ENCODE results near the gene SAP130.

Gene SAP130

DNA sequence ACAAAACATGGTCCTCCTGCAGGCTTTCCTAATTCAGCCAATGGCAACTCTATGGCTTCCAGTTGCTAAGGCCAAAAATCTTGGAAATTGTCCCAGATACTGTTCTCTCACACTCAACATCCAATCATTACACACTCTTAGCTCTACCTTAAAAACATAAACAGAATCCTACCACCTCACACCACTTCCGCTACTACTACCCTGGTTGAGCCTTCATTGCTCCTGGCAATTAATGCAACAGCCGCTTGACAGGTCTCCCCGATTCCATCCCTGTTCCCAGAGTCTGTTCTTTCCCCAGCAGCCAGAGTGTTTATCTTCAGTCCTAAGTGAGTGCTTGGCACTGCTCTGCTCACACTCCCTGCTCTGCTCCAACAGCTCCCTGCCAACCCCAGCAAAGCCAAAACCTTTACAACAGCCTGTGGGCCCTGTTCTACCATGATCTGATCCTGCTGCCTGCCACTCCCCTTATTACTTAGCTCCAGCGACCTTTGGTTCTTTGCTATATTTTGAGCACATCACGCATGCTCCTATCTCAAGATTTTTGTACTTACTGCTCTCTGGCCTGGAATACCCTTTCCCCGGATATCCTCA is 74.6 kb downstream of the SAP130 start:
- TF ChIP-seq POLR2A (IDR thresholded peaks at IDR 0.05; ENCODE audit: extremely low read depth, insufficient read length) (no peak), MYC (IDR thresholded peaks at IDR 0.05; ENCODE audit: low read depth, low read length) (no peak)
- TF ChIP-seq, protein P1, sequence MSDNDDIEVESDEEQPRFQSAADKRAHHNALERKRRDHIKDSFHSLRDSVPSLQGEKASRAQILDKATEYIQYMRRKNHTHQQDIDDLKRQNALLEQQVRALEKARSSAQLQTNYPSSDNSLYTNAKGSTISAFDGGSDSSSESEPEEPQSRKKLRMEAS (IDR thresholded peaks at IDR 0.05; ENCODE audit: low read depth, low read length): no peak
- TF ChIP-seq, protein P2, sequence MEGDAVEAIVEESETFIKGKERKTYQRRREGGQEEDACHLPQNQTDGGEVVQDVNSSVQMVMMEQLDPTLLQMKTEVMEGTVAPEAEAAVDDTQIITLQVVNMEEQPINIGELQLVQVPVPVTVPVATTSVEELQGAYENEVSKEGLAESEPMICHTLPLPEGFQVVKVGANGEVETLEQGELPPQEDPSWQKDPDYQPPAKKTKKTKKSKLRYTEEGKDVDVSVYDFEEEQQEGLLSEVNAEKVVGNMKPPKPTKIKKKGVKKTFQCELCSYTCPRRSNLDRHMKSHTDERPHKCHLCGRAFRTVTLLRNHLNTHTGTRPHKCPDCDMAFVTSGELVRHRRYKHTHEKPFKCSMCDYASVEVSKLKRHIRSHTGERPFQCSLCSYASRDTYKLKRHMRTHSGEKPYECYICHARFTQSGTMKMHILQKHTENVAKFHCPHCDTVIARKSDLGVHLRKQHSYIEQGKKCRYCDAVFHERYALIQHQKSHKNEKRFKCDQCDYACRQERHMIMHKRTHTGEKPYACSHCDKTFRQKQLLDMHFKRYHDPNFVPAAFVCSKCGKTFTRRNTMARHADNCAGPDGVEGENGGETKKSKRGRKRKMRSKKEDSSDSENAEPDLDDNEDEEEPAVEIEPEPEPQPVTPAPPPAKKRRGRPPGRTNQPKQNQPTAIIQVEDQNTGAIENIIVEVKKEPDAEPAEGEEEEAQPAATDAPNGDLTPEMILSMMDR (IDR thresholded peaks at IDR 0.05; ENCODE audit: low read depth, low read length): no peak
- no peak for DNase-seq (ENCODE audit: low read depth)
- no peak overlapping the region for H3K4me3 ChIP-seq (ENCODE audit: low read depth, low read length)

- no peak for DNase-seq (ENCODE audit: low read depth)
- H3K4me3 ChIP-seq (ENCODE audit: low read depth, low read length): no peak overlapping the region
- TF ChIP-seq MYC (IDR thresholded peaks at IDR 0.05; ENCODE audit: low read depth, low read length): no peak
- no peak for TF ChIP-seq POLR2A (IDR thresholded peaks at IDR 0.05; ENCODE audit: extremely low read depth, insufficient read length)
- TF ChIP-seq, protein P1 (IDR thresholded peaks at IDR 0.05; ENCODE audit: low read depth, low read length): no peak
- TF ChIP-seq, protein P2 (IDR thresholded peaks at IDR 0.05; ENCODE audit: low read depth, low read length): no peak
These were observed 76.8 kb downstream of the SAP130 start for GRCh38 chr2:127951026-127951425.

GRCh38 chr2:127950264-127950663 is 77.6 kb downstream of the SAP130 start:
- DNase-seq (ENCODE audit: low read depth): no peak
- no peak overlapping the region for H3K4me3 ChIP-seq (ENCODE audit: low read depth, low read length)
- no peak for TF ChIP-seq POLR2A (IDR thresholded peaks at IDR 0.05; ENCODE audit: extremely low read depth, insufficient read length)
- TF ChIP-seq, protein P2 (IDR thresholded peaks at IDR 0.05; ENCODE audit: low read depth, low read length): no peak
- no peak for TF ChIP-seq MYC (IDR thresholded peaks at IDR 0.05; ENCODE audit: low read depth, low read length)
- TF ChIP-seq, protein P1 (IDR thresholded peaks at IDR 0.05; ENCODE audit: low read depth, low read length): no peak

GRCh38 chr2:127945281-127945680 is 82.6 kb downstream of the SAP130 start:
- H3K4me3 ChIP-seq (ENCODE audit: low read depth, low read length): no peak overlapping the region
- TF ChIP-seq POLR2A (IDR thresholded peaks at IDR 0.05; ENCODE audit: extremely low read depth, insufficient read length) (no peak), MYC (IDR thresholded peaks at IDR 0.05; ENCODE audit: low read depth, low read length) (no peak)
- TF ChIP-seq, protein P1 (IDR thresholded peaks at IDR 0.05; ENCODE audit: low read depth, low read length): no peak
- TF ChIP-seq, protein P2 (IDR thresholded peaks at IDR 0.05; ENCODE audit: low read depth, low read length): no peak

DNA sequence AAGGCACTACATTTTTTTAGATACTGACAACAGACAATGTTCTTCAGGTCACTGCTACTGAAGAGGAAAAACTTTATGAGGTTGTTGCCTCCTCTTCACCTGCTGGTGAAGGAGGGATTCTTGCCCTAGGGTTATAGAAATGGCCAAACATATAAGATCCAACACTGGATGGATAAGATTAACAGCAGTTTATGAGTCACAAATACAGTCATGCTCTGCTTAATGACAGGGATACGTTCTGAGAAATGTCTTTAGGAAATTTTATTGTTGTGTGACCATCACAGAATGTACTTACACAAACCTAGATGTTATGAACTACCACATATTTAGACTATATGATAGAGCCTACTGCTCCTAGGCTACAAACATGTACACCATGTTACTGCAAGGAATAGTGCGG is 84.7 kb downstream of the SAP130 start:
- no peak for DNase-seq (ENCODE audit: low read depth)
- TF ChIP-seq, protein P1 (IDR thresholded peaks at IDR 0.05; ENCODE audit: low read depth, low read length): no peak
- TF ChIP-seq, protein P2 (IDR thresholded peaks at IDR 0.05; ENCODE audit: low read depth, low read length): no peak
- no peak for TF ChIP-seq POLR2A (IDR thresholded peaks at IDR 0.05; ENCODE audit: extremely low read depth, insufficient read length)
- TF ChIP-seq MYC (IDR thresholded peaks at IDR 0.05; ENCODE audit: low read depth, low read length): no peak
- no peak overlapping the region for H3K4me3 ChIP-seq (ENCODE audit: low read depth, low read length)

More at GRCh38 chr2:127945281-127945680, 82.6 kb downstream of the SAP130 start:
- no peak for DNase-seq (ENCODE audit: low read depth)
